ENCODE measurements around the gene ZBTB47.

The ZBTB47 gene

DNA sequence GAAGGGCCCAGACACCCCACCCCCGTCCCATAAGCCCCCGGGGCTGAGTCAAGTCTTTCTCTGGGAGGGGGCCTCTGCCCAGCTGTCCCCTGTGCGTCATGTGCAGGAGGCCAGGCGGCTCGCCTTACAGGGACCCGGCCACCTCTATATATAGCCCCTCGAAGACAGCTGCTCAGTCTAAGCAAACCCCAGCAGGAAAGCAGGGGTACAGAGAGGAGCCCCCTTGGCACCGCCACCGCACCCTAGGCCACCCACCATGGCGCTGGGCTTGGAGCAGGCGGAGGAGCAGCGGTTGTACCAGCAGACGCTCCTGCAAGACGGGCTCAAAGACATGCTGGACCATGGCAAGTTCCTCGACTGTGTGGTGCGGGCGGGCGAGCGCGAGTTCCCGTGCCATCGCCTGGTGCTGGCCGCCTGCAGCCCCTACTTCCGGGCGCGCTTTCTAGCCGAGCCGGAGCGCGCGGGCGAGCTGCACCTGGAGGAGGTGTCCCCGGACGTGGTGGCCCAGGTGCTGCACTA lies 31.9 kb downstream of the ZBTB47 start, which contains the start of gene KLHL40:
Gene KLHL40, plus strand, starts transcription at position 175 of the 519 bp plus-strand sequence. Its CDS starts 82 bp downstream, at position 257.
- no peak for DNase-seq (ENCODE audit: low read depth in 2 of 2)

DNA sequence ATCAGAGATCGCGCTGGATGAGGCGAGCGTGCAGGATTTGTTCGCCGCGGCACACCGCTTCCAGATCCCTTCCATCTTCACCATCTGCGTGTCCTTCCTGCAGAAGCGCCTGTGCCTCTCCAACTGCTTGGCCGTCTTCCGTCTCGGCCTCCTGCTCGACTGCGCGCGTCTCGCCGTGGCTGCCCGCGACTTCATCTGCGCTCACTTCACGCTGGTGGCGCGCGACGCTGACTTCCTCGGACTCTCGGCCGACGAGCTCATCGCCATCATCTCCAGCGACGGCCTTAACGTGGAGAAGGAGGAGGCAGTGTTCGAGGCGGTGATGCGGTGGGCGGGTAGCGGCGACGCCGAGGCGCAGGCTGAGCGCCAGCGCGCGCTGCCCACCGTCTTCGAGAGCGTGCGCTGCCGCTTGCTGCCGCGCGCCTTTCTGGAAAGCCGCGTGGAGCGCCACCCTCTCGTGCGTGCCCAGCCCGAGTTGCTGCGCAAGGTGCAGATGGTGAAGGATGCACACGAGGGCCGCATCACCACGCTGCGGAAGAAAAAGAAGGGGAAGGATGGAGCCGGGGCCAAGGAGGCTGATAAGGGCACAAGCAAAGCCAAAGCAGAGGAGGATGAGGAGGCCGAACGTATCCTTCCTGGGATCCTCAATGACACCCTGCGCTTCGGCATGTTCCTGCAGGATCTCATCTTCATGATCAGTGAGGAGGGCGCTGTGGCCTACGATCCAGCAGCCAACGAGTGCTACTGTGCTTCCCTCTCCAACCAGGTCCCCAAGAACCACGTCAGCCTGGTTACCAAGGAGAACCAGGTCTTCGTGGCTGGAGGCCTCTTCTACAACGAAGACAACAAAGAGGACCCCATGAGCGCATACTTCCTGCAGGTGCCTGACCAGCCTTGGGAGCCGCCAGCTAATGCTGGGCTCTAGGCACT lies 32.7 kb downstream of the ZBTB47 start:
- DNase-seq (ENCODE audit: low read depth in 2 of 2), result no peak

DNA sequence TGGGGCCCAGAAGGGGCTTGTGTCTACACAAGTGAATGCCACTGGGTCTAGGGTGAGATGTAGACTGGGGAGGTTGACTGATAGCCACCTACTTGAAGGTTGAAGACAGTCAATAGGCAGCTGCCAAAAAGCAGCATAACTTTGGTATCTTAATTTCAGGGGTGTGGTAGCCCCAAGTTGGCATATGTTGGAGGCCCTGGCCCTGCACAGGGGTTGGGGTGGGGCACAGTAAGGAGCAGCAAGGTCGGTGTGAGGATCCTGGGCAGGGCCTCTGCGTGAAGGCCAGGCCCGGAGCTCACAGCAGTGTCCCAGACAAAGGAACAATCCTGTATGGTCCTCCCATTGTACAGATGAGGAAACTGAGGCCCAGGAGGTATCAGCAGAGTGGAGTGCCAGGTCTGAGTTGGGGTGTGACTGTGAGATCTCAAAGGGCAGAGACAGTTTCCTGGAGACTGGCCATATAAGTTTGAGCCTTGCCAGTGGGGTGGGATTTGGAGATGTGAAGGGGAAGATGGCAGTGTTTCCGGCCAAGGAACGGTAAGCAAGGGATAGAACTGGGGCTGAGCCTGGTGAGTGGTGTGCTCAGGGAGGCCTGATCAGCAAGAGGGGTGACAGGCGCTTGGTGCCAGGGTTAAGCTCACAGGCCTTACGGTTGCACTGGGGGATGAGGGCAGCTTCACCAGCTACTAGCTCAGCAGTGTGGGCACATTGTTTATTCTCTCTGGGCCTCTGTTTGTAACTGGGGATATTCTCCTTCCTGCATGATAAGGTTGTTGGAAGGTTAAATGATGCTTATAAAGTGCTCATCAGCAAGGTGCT lies 33.5 kb downstream of the ZBTB47 start:
- DNase-seq (ENCODE audit: low read depth in 2 of 2), result no peak

DNA sequence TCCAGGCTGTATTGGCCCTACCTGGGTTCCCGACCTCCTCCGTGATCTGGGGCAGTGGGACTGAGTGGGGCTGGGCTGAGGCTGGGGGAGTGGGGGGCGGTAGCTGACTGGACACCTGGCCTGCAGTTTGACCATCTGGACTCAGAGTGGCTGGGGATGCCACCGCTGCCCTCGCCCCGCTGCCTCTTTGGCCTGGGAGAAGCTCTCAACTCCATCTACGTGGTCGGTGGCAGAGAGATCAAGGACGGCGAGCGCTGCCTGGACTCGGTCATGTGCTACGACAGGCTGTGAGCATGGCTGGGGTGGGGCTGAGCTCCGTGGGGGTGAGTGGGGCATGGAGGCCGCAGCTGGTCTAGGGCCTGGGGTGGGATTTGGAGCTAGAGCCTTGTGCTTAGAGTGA lies 34.5 kb downstream of the ZBTB47 start:
- DNase-seq (ENCODE audit: low read depth in 2 of 2), result no peak

DNA sequence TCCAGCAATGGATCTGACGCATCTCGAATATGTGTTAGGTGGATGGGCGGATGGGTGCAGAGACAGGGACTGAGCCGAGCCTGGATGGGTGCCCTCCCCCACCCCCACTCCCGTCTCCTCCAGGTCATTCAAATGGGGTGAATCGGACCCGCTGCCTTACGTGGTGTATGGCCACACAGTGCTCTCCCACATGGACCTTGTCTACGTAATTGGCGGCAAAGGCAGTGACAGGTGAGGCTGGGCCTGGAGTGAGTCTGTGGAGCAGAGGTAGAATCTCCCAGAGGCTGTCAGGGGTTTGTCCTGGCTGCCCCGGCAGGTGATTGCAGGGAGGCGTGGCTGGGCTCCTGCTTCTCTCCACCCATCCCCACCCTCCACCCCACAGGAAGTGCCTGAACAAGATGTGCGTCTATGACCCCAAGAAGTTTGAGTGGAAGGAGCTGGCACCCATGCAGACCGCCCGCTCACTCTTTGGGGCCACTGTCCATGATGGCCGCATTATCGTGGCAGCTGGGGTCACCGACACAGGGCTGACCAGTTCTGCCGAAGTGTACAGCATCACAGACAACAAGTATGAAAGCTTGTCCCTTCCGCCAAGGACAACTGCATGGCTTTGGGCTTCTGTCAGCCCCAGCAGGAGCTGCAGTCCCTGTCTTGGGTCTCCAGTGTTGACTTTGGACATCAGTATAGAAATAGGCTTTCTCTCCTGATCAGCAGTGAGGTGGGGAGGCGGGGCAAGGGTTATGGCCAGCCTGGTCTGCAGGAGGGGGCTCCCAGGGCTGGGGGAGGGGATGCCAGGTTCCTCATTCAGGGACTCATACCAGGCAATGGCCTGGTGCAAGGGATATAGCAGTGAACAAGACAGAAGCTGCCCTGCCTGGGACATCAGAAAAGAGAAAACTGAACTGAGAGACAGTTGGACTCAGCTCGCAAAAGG lies 35.3 kb downstream of the ZBTB47 start:
- no peak for DNase-seq (ENCODE audit: low read depth in 2 of 2)

DNA sequence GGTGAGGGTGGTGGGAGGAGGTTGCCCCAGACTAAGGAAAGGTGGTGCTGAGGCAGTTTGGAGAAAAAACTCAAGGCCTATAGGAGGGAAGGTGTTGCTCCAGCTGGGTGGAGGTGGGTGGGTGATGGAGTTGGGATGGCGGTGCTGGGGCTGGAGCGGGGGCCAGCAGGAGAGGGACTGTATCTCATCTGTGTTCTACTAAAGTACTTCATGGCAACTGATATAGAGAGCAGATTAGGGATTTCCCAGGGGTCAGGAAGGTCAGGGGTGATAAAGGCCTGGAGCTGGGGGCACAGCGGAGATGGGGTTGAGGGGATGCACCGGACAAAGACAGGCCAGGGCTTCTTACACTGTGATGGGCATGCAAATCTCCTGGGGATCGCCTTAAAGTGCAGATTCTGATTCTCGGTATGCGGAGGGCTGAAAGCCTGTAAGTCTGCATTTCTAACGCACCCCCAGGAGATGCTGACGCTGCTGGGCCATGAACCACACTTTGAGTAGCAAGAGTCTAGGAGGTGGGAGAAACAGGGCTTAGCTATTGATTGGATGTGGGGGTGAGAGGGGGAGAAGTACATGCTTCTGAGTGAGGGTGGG lies 36.0 kb downstream of the ZBTB47 start:
- DNase-seq (ENCODE audit: low read depth in 2 of 2), result no peak

DNA sequence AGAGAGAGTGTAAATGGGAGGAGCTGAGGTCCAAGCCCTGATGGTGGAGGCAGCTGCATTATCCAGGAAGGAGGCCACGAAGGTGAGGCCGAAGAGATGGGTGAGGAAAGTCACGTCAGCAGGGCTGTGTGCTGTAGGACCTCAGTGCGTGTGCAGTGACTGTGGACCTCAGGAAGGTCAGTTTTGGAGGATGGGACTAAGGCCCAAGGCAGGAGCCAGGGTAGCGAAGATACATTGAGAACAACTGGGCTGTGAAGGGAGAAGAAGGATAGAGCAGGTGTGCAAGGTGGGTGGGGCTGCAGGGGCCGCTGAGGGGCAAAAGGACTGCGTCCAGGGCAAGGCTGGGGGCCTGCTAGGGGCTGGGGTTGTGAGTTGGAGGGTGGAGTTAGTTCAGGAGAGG lies 36.7 kb downstream of the ZBTB47 start:
- DNase-seq (ENCODE audit: low read depth in 2 of 2), result no peak

DNA sequence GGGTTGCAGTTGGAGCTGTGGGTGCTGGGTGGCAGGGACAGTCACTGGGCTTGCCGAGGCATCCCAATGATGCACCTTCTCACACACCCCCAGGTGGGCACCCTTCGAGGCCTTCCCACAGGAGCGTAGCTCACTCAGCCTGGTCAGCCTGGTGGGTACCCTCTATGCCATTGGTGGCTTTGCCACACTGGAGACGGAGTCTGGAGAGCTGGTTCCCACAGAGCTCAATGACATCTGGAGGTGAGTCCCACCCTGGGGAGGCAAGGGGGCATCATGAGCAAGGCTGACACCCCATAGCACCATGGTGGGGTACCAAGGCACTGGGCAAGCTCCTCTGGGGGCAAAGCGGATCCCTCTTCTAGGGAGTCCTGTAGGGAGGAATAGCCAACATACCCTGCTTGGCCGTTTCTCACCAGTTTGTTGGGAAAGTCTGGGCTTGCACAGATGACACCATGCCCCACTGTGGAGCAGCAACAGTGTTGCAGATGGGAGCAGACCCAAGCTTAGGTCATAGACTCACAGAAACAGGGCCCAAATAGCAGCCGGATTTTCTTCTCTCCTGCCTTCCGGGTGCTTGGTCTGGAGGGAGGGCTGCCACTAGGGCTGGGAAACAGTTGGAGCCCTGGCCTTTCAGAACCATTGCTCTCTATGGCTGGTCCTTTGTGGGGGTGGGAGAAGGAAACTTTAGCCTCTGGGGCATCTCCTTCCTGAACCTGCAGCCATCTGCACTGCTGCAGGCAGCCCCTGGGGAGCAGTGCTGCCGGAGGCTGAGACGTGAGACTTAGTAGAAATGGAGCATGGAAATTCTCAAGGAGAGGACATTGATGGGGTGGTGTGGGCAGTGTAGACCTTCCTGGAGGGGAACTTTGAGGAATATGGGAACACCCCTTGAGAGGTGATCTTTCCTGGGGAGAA lies 37.5 kb downstream of the ZBTB47 start:
- no peak for DNase-seq (ENCODE audit: low read depth in 2 of 2)

DNA sequence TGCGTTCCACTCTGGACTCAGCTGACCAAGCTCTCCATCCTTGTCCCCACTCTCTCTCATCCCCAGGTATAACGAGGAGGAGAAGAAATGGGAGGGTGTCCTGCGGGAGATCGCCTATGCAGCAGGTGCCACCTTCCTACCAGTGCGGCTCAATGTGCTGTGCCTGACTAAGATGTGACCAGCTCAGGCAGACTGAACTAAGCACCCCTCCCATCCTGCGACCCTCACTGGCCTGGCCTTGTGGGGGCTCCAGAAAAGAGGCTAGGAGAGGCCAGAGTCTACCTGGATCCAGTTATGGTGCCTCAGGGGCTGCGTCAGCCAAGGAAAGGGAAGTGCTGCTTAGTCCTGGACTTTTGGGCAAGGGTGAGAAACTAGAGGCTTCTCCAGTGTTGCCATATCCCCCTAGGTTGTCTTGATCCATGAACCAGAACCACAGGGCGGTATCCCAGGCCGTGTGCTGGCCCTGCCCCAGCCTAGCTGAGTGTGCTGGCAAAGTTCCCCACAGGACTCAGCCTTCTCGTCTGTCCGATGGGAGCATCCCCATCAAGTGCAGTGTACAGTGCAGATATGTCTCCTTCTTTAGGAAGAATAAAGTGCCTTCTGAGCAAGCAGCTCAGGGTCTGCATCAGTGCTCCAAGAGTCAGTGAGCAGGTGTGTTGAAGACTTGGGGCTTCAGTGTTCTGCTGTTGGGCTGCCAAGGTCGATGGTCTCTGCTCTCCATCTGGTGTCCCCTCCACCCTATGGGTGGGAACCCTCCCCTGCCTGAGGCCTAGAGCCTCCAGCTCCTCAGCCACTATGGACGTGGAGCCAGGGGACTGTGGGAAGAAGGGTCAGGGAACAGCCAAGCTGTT lies 38.5 kb downstream of the ZBTB47 start:
- no peak for DNase-seq (ENCODE audit: low read depth in 2 of 2)

DNA sequence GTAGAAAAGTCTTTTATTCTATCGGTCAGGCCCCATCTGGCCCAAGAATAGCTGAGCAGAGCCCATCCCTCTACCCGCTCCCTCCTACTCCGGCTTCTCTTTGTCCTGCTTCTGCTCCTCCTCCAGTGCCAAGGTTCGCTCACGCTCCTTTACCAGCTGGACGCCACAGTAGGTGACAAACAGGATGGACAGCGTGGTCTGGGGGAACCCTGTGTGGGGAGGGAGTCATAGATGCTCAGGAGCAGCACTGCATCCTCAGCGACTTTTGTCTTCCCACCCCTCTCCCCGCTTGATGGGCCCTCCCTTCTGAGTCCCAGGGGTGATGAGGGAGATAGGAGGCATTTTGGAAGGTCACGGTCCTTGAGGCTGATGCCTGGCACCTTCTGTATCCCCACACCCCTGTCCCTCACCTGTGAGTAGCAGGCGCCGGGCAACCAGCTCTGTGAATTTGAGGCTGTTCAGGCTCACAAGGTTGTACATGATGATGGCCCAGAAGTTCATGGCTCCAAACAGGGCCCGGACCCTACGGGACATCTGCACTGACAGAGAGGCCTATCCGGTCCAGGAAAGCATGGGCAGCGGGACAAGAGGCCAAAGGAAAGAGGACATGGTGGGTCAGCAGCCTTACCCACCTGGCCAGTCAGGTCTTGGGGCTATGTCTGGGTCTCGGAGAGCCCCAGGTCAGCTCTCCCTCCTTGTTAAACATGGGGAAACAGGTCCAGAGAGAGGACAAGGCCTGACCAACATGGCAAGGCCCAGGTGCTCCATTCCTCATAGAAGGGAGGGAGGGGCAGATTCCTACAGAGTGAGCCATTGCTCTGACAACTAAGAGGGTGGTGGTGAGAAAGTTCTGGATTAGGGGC lies 39.4 kb downstream of the ZBTB47 start:
- DNase-seq (ENCODE audit: low read depth in 2 of 2), result no peak

DNA sequence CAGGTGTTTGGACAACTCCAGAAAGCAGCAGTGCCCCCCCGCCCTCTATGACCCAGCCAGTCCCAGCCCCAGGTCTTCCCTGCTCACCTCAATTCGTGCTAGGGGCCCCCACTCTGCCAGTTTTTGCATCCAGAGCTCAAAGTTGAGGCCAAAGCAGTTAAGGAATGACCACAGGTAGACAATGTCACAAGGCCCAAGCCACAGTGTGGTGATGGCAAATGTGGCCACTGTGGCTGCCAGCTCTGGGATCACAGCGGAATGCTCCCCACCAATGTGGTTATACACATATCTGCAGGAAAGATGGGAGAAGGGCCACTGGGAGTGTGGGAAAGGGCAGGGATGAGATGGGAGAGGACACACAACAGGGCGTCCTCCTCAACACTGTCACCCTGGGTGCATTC lies 40.0 kb downstream of the ZBTB47 start:
- DNase-seq (ENCODE audit: low read depth in 2 of 2), result no peak

DNA sequence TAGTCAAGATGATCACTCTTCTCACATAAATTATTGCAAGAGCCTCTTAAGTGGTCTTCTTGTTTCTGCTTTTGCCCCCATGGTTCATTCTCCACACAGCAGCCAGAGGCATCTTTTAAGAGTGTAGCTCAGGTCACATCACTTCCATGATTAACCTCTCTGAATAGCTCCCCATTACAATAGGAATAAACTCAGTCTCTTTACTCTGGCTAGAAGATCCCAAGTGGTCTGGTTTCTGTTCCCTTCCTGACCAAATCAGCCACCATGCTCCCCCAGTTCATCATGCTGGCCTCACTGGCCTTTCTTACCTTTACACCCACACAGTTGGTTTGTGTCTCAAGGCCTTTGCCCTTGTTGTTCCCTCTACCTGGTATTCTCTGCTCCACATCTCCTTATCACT lies 40.9 kb downstream of the ZBTB47 start:
- DNase-seq (ENCODE audit: low read depth in 2 of 2), result no peak

DNA sequence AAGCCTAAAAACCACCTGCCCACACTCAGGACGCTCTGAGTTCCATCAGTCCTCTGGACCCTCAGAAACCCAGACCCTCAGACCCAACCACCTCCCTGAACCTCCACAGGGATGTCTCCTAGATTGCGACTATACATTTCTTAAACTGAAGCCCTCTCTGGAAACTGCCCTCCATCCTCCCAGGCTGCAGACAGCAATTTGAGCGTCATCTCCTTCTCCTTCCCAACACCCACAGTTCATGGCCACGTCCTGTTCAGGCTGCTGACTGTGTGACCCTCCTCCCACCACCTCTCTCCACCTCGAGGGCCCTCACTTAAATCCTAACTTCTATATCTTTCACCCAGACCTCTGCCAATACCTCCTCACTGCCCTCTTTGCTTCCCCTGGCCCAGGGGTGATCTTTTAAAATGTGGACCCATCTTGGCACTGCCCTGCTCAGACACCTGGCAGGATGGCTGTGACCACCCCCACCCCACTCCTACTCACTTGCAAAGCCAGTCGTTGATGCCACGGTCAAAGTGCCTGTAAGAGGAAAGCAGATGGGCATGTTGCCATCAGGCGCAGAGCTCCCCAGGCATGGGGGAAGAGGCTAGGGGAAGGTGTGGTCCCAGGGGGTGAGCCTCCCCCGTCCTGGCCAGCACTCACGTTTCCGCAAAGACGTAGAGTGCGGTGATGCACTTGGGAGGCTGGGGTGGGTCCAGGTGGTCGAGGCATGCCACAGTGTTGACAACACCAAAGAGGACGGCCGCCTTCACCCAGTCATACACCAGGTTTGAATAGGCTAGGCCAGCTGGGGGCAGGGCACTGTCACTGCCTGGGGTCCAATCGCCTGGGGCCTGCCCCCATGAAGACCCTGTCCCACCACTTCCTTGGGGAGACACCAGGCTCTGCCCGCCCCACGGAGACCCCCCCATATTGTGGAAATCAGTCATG lies 43.1 kb downstream of the ZBTB47 start:
- no peak for DNase-seq (ENCODE audit: low read depth in 2 of 2)

DNA sequence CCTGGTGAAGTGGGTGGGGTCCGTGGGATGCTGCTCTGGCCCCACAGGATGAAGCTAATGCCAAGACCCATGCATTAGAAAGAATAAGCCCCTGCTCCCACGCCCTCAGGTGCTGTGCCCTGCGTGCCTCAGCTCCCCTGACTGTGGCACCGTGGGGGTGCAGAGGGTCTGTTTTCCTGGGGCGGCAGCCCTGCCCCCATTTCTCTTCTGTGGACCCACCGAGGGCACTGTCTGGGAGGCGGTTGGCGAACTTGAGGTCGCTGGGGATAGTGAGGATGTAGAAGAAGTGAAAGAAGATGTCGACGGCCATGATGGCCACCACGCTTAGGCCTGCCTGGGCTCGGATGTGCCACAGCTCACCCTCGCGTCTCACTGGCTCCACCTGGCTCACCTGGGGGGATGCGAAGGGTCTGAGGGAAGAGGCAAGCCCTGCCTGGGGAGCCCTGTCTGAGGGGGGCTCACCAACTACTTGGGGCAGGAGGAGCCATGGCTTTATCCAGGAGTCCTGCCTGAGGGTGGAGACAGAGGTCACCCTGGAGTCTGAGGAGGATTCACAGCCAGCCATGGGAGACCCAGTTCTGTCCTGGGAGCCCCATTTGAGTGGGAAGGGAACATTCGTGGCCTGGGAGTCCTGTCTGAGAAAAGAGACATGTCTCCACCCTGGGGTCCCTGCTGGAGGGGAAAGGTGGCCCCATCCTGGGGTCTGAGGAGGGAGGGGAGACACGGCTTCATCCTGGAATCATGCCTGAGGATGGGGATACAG lies 44.0 kb downstream of the ZBTB47 start:
- no peak for DNase-seq (ENCODE audit: low read depth in 2 of 2)

DNA sequence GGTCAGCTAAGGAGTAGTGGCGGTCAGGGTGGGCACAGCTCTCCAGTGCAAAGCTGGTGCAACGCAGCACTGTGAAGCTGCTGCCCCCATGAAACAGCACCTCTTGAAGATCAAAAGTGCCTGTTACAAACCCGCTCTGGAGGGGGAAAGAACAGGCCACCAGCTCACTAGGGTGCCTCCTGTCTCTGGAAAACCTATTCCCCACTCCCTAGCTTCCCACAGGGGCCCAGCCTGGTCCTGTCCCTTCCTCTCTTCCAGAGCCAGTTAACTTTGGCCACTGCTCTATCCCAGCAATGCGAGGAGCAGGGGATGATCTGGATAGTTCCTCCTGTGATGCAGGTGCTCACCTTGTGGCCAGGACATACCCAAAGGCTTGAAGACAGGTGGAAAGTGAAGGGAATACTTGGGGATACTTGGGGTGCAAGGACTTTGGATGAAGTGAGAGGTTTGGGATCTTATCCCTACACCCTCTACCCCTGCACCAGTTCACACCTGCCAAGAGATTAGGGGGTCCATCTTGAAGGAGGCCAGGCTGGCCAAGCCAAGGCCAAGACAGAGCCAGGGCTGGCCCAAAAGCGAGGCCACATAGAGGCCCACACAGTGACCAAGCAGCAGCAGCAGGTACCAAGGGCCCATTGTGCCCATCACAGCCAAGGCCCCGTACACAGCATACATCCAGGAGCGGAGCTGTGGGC lies 44.9 kb downstream of the ZBTB47 start:
- DNase-seq (ENCODE audit: low read depth in 2 of 2), result no peak

DNA sequence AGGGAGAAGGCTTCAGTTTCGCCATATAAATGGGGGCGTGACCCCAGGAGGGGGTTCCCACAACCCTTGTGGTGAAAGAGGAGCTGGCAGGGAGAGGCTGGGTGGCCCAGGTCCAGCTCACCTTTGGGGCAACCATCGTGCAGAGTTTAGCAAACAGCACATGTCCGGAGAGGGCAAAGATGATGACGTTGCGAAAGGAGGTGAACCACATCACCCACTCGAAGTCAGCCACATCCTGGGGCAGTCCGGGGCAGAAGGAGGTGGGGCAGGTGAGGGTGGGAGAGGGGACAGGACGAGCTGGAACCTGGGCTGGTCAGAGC lies 45.4 kb downstream of the ZBTB47 start:
- DNase-seq (ENCODE audit: low read depth in 2 of 2), result no peak

Data from stimulated activated CD8-positive, alpha-beta memory T cell treated with anti-CD3 and anti-CD28 coated beads, Interleukin-2, amount 100 ng/mL, for 48 hours (primary cell).